MM.1S (cell line): ENCODE results near the gene MPDZ.

Experiments used
- DNase-seq: peaks from one replicate; pipeline ENCODE4 v3.0.0-alpha.2; 2015
- H2AFZ ChIP-seq: fragments of 300-600 bp; sonication (generic); 2 replicates; pipeline ENCODE4 v1.6.0; 2016; ENCODE audit warnings: antibody characterized with exemption, low read length
- H3F3A ChIP-seq: fragments of 300-600 bp; sonication (generic); 2 replicates; pipeline ENCODE4 v1.6.1; 2016; ENCODE audit warnings: mild to moderate bottlenecking, antibody characterized with exemption, low read length, moderate library complexity, mixed read lengths; ENCODE audit not compliant: insufficient read depth
- H3K27ac ChIP-seq: fragments of 300-600 bp; sonication (generic); 2 replicates; pipeline ENCODE4 v1.5.1; 2016; ENCODE audit warnings: mild to moderate bottlenecking, low read length
- H3K27me3 ChIP-seq: fragments of 300-600 bp; sonication (generic); replicated peaks from 2 replicates; pipeline ENCODE4 v1.6.0; 2016; ENCODE audit warnings: low read length; ENCODE audit not compliant: insufficient read depth
- H3K36me3 ChIP-seq: fragments of 300-600 bp; sonication (generic); replicated peaks from 2 replicates; pipeline ENCODE4 v1.6.1; 2016; ENCODE audit warnings: mild to moderate bottlenecking, low read length, mixed read lengths; ENCODE audit not compliant: insufficient read depth
- H3K4me1 ChIP-seq: fragments of 300-600 bp; sonication (generic); 2 replicates; pipeline ENCODE4 v1.6.1; 2016; ENCODE audit warnings: low read length, mixed read lengths
- H3K4me2 ChIP-seq: fragments of 300-600 bp; sonication (generic); 2 replicates; pipeline ENCODE4 v1.6.0; 2016; ENCODE audit warnings: low read depth, low read length
- H3K4me3 ChIP-seq: fragments of 300-600 bp; sonication (generic); 2 replicates; pipeline ENCODE4 v1.5.1; 2016; ENCODE audit warnings: low read length, mixed read lengths
- H3K79me2 ChIP-seq: fragments of 300-600 bp; sonication (generic); 2 replicates; pipeline ENCODE4 v1.6.1; 2016; ENCODE audit warnings: mixed run types, low read length, mixed read lengths
- H3K9ac ChIP-seq: fragments of 300-600 bp; sonication (generic); 2 replicates; pipeline ENCODE4 v1.6.1; 2016; ENCODE audit warnings: low read length, mixed read lengths
- H3K9me2 ChIP-seq: fragments of 300-600 bp; sonication (generic); replicated peaks from 2 replicates; pipeline ENCODE4 v1.6.1; 2016; ENCODE audit warnings: mild to moderate bottlenecking, low read length, mixed read lengths; ENCODE audit not compliant: insufficient read depth
- H3K9me3 ChIP-seq: fragments of 300-600 bp; sonication (generic); replicated peaks from 2 replicates; pipeline ENCODE4 v1.6.1; 2016; ENCODE audit warnings: mild to moderate bottlenecking, low read length, mixed read lengths; ENCODE audit not compliant: insufficient read depth
- H4K20me1 ChIP-seq: fragments of 300-600 bp; sonication (generic); 2 replicates; pipeline ENCODE4 v1.6.1; 2016; ENCODE audit warnings: mild to moderate bottlenecking, low read length, moderate library complexity, mixed read lengths; ENCODE audit not compliant: insufficient read depth
- CTCF ChIP-seq: fragments of 300-600 bp; sonication (generic); IDR thresholded peaks from 2 replicates; pipeline ENCODE4 v1.5.1; 2016; ENCODE audit warnings: antibody characterized with exemption, low read length, mixed read lengths
- EZH2 ChIP-seq: fragments of 300-600 bp; sonication (generic); optimal IDR thresholded peaks from 2 replicates; pipeline ENCODE3; 2017; ENCODE audit warnings: low read depth, mild to moderate bottlenecking, antibody characterized with exemption, low read length, mixed read lengths
- EZH2phosphoT487 ChIP-seq: fragments of 300-600 bp; sonication (generic); IDR thresholded peaks from 2 replicates; pipeline ENCODE4 v1.6.1; 2018; ENCODE audit warnings: antibody characterized with exemption, low read length

MPDZ gene

DNA sequence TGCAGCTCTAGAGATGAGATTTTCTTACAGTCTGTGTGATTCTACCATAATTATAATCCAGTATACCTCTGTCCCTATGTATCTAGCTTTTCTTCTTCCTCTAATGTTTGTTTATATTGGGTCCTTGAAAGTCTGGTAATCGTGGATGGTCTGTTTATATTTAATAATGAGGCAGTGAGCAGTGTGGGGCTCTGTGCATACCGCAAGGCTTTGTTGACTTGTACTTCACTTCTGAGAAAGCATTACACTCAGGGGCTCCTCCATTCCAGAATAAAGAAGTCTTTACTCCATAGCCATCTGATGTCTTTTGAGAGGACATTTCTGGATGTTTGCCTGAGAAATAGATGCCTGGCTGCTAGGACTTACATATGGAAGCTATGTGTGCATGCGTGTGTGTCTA, 4.5 kb upstream of the MPDZ start:
- H4K20me1 ChIP-seq = no peaks in the 10 kb centered on the region
- no peaks in the 10 kb centered on the region for H3K79me2 ChIP-seq
- no peaks in the 10 kb centered on the region for H3K36me3 ChIP-seq
- H3K9me3 ChIP-seq = no peaks in the 10 kb centered on the region
- H2AFZ ChIP-seq = no peak overlapping the region
- H3K27me3 ChIP-seq = no peaks in the 10 kb centered on the region
- DNase-seq = no peak
- H3K4me3 ChIP-seq = no peak overlapping the region
- H3K9me2 ChIP-seq = no peaks in the 10 kb centered on the region
- no peak overlapping the region for H3K9ac ChIP-seq
- H3K4me1 ChIP-seq = no peaks in the 10 kb centered on the region
- no peak overlapping the region for H3K27ac ChIP-seq
- TF ChIP-seq CTCF (no peak), EZH2phosphoT487 (no peak), EZH2 (no peak)
- no peak overlapping the region for H3K4me2 ChIP-seq
- H3F3A ChIP-seq = no peaks in the 10 kb centered on the region

- Histone ChIP-seq H2AFZ (no peak overlapping the region), H3K4me1 (no peaks in the 10 kb centered on the region), H3K79me2 (no peaks in the 10 kb centered on the region), H3K27ac (no peak overlapping the region), H3K27me3 (no peaks in the 10 kb centered on the region), H3K9me3 (no peaks in the 10 kb centered on the region), H3K9ac (no peak overlapping the region), H3K36me3 (no peaks in the 10 kb centered on the region), H3K4me3 (no peak overlapping the region), H4K20me1 (no peaks in the 10 kb centered on the region), H3F3A (no peaks in the 10 kb centered on the region), H3K9me2 (no peaks in the 10 kb centered on the region), H3K4me2 (no peak overlapping the region)
- DNase-seq = no peak
- no peak for TF ChIP-seq EZH2
- no peak for TF ChIP-seq CTCF
- TF ChIP-seq EZH2phosphoT487 = no peak
Observed at GRCh38 chr9:13282998-13283397, 3.5 kb upstream of the MPDZ start.

DNA sequence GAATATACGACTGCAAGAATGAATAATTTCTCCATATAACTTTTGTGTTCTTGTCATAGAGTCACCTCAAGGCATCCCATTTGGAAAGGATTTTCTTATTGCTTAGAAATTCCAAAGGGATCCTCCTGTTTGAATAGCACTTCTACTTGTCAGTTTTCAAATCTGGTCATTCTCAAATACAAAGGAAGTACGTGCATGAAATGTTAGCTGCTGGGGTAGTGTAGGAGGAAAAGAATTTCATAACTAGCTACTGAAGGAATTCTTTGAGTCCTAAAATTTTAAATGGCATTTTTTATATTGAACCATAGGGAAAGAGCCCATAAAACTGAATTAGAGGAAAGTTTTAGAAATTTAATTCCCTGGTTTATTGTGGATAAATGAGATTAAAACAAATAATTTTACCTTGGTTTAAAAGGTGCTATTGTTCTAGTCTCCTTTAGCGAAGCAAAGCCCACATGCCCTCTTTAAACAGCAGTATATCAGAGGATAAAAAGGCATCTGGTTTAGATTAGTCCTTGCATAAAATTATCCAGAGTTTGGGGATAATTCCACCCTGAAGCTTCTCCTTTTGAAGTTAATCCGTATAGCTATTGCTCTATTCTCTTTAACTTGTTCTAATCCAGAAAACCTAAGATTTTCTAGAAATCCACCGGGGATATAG, 2.0 kb upstream of the MPDZ start:
- Histone ChIP-seq H3K9ac (no peak overlapping the region), H3F3A (no peaks in the 10 kb centered on the region), H3K4me1 (no peaks in the 10 kb centered on the region), H3K27ac (no peak overlapping the region), H3K4me3 (no peak overlapping the region), H3K4me2 (no peak overlapping the region), H2AFZ (no peak overlapping the region), H3K9me2 (no peaks in the 10 kb centered on the region), H4K20me1 (no peaks in the 10 kb centered on the region), H3K79me2 (no peaks in the 10 kb centered on the region), H3K27me3 (no peaks in the 10 kb centered on the region), H3K36me3 (no peaks in the 10 kb centered on the region), H3K9me3 (no peaks in the 10 kb centered on the region)
- DNase-seq = no peak
- TF ChIP-seq EZH2phosphoT487 = no peak
- TF ChIP-seq CTCF = no peak
- no peak for TF ChIP-seq EZH2
